Measurements from ENCODE around the gene PRKCA.

Gene PRKCA

GRCh38 chr17:66671156-66671555, 368.7 kb downstream of the PRKCA start:
- DNase-seq, result no peak

GRCh38 chr17:66673668-66674276, 371.4 kb downstream of the PRKCA start:
- peak; percentile 37 for DNase-seq

GRCh38 chr17:66675273-66675990, 373.0 kb downstream of the PRKCA start:
- DNase-seq, result no peak

DNA sequence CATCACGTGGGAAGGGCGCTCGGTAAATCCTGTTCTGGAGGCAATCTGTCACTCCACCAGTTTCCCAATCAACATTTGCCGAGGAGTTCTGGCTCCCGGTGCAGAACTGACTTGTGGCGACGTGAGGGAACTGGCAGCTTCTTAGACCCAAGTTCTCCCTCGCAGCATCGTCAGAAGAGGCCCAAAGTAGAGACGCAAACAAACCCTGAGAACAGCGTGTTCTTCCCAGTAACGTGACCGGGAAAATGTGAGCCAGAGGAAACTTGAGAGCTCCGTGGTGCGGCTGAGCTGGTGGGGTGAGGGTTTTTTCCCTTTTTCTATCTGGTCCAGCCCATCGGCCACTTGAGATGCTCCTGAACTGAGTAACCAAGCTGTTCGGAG, 373.6 kb downstream of the PRKCA start:
- DNase-seq, result no peak

DNA sequence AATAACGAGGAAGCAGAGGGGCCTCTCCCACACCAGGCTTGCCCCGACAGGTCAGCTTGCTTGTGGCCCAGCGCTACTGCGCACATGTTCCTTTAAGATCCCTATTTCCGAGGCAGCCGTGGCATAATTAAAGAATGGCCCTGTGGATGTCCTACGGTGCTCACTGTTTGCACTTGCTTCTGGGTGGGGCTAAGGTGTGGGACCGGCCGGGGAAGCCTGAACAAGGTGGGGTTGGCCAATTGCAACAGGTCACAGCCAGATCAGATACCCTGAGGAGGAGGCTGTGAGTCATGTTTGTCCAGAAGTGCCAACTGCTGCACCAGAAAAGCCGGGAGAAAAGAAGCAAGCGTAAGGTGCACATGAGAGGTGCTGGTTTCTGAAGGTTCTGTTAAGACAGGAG, 374.0 kb downstream of the PRKCA start:
- no peak for DNase-seq

DNA sequence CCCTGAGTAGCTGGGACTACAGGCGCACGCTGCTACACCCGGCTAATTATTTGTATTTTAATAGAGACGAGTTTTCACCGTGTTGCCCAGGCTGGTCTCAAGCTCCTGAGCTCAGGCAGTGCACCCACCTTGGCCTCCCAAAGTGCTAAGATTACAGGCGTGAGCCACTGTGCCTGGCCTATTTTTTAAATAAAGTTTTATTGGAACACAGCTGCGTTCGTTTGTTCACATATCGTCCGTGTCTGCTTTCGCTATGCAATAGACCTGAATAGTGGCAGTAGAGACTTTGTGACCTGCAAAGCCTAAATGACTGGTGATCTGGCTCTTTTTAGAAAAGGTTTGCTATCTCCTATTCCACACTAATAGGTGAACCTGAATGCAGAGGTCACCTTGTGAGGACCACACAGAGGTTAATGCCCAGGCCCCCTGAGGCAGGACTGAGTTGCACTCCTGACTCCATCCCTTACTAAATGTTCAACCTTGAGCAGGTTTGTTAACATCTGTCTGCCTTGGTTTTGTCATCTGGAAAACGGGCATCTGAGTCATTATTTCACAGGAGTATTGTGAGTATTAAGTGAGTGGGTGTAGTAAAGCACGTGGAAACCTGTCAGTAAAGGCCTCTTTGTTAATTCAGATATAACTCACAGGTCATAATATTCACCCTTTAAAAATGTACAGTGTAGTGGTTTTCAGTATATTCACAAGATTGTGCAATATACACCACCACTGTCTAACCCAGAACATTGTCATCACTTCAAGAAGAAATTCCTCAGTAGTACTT, 375.0 kb downstream of the PRKCA start:
- no peak for DNase-seq

DNA sequence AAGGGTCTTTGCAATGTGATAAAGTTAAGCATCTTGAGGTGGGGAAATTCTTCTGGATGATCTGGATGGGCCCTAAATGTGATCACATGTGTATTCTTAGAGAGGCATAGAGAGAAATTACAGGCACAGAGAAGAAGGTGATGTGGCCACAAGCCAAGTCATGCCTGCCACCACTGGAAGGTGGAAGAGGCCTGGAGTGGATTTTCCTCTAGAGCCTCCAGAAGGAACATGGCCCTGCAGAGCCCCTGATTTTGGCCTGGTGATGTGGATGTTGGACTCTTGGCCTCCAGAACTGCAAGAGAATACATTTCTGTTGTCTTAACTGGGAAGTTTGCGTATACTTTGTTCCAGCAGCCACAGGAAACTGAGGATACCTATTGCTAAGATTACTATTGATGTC, 375.6 kb downstream of the PRKCA start:
- DNase-seq, result no peak

GRCh38 chr17:66678827-66679226, 376.4 kb downstream of the PRKCA start:
- DNase-seq, result no peak

- DNase-seq, result no peak
These were observed 377.5 kb downstream of the PRKCA start for GRCh38 chr17:66679631-66680517.

DNA sequence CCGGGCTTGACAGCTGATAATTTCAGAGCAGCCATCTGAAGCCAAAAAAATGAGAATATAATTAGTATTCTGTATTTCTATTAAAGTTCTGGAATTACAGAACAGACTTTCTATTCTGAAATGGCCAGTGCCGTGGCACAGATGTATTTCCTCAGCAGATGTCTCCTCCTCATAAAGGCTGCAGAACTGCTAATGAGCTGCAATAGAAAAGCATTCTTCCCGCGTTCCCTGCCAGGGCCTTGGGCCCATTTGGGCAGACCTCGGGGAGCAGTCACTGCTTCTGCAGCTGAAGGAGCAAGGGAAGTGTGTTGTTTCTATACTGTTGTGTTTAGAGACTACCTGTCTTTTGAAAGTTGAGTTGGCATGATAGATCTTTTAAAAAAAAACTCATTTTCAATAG, 379.9 kb downstream of the PRKCA start:
- no peak for DNase-seq

DNA sequence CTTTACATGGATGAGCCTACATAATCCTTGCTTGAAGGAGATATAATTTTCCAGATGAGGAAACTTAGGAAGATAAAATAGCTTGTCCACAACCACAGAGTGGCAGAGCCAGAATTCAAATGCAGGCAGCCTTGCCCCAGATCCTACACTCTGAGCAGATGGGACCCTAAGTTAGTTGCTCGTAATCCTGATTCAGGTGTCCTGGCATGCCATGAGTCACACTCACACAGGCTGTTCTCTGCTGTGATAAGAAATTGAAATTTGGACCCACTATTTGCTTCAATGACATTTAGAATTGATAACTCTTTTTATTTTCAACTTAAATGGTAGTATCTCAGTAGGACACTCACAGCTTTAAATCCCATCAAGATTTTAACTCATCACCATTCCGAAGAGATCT, 381.8 kb downstream of the PRKCA start:
- DNase-seq, result no peak

DNA sequence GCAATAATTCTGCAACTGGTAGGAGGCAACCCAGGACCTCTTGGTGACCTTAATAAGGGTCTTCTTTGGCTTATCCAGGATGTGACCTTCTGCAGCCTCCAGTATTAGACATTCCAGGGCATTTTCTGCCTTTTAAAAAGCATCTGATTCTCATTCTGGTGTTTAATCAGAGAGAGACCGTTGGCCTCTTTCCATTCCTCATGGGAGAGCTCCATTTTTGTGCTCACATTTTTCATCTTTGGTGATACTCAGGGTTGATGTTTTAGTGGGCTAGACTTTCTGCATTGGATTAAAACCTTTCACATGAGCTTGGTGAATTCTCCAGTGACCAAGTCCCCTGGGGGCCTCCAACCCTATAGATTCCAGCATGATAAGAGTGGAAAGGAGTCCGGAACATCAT, 382.3 kb downstream of the PRKCA start:
- DNase-seq, result no peak

DNA sequence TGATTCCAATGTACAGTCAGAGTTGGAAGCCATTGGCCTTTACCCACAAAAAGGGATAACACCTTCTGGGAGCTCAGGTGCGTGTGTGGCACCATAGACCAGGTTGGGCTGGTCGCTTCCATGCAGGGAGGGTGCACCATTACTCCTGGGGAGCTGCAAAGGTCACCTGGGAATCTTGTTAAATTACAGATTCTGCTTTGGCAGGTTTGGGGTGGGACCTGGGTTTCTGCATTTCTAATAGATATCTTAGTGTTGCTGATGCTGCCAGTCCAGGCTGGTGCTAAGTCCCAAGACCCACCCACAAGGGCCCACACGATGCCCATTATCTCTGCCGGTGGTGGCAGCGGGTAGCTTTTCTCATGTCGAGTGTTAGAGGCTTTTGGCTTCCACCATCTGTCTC, 384.2 kb downstream of the PRKCA start:
- no peak for DNase-seq

DNA sequence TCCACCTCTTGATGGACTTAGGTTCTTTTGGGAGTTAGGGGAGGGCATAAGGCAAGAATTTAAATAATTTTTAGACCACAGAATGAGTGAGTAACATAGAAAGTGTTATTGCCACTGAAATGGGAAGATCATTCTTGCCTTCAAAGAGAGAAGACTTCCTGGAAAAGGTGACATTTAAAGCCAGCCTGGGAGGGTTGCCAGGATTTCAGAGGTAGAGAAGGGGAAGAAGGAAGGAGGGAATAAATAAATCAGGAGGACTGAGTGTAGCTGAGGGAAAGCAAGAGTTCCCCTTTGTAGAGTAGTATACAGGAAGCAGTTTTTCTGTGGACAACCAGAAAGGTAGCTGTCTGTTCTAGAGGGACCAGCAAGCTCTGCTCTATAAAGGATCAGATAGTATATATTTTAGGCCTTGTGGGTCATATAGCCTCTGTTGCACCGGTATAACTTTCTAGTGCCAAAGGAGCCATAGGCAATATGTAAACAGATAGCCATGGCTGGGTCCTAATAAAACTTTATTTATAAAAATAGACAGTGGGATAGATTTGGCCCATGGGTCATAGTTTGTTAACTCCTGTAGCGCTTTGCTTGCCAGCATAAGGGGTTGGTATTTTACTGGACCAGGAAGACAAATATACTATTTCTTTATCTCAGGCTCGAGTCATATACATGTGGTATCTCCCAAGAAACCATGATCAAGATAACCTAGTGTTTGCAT, 385.3 kb downstream of the PRKCA start:
- no peak for DNase-seq

GRCh38 chr17:66689221-66689620, 386.8 kb downstream of the PRKCA start:
- no peak for DNase-seq

GRCh38 chr17:66690166-66690565, 387.8 kb downstream of the PRKCA start:
- DNase-seq, result no peak

- DNase-seq, result no peak
These were observed 389.4 kb downstream of the PRKCA start for GRCh38 chr17:66691644-66692420.

DNA sequence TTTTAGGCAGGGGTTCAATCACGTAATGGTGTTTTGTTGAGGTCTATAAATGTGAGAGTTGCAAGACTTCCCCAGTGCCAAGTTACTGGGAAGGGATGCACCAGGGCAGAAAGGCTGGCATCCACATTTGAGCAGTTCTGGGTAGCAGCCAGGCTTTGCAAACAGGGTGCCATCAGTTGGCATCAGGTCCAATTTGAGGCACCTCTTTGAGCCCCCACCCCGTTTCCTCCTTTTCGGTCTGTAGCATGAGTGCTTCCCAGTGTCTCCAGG, 389.9 kb downstream of the PRKCA start:
- no peak for DNase-seq

DNA sequence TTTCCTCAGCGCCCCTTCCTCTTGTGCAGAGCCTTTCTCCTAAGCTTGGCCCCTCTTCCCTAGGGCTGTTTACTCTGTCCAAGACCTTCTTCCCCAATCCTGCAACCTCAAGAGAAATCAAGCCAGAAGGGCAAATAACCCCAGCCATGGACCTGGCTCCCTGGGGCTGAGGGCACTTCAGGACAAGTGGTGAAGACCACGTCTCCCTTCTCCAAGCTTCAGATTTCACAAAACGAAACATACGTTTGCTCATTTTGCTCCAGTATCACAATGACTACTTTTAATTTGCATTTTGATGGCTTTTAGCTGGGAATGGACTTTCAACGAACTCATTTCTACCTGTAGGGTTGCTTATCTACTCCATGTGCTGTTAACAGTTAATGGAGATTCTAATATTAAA, 392.7 kb downstream of the PRKCA start:
- DNase-seq, result no peak

GRCh38 chr17:66698270-66698669, 395.9 kb downstream of the PRKCA start:
- DNase-seq, result no peak

DNA sequence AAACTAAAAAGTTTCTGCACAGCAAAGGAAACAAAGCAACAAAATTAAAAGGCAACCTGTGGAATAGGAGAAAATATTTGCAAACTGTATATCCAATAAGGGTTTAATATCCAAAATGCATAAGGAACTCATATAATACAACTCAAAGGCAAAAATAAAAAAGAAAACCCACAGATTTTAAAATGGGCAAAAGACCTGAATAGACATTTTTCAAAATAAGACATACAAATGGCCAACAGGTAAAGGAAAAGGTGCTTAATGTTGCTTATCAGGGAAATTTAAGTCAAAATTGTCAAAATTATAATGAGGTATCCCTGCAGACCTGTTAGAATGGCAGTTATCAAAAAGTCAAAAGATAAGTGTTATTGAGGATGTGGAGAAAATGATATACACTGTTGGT, 399.0 kb downstream of the PRKCA start:
- no peak for DNase-seq

Measured in activated CD4-positive, CD25-positive, alpha-beta regulatory T cell treated with anti-CD3 and anti-CD28 coated beads, Interleukin-2, amount 50 U/mL, for 72 hours (primary cell).